Activated effector memory CD4-positive, alpha-beta T cell treated with Interleukin-2 at 50 U/mL for 16 hours (primary cell): ENCODE results near the gene TUBGCP2.
"Not testable (repeated sequence)": the region's sequence is repeated elsewhere in the genome, so short reads cannot be mapped to it uniquely, and the experiment has no call there.

Experiments used
- DNase-seq: peaks from one replicate; pipeline ENCODE4 v3.0.0-alpha.2; 2020

The TUBGCP2 gene

DNA sequence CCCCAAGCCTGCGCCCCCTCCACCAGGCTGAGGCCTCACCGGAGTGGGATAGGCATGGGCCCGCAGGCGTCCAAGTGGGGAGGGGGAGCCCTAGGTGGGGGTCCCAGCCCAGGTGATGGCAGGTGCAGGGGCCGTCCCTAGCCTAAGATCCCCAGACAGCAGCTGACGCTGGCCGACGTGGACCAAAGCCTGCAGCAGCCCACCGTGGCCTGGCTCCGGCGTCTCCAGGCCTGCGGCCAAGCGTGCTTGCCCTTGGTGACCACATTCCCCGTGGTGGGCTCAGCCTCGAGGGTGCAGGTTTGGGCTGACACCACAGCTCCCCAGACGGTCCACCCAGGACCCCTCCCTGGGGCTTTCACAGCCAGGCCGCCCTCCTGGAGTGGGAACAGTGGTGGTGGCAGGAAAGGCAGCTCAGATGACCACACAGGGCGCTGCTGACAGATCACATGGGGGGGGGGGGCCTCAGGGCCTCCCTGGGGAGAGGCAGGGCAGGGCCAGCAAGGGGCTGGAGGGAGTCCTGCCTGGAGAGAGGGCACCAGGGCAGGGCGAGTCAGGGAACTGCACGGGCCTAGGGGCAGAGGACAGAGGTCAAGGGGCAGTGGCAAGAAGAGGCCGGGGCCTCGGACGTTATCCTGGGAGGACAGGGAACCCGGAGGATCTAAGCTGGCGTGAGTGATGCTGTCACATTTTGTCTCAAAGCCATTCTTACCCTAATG is 31.2 kb downstream of the TUBGCP2 start:
- DNase-seq: no peak

- peak; percentile 53 for DNase-seq
These were observed 32.1 kb downstream of the TUBGCP2 start, which contains the start of gene ADAM8 for GRCh38 chr10:133276435-133277201. Gene ADAM8 (minus strand): TSS chr10:133276868. CDS start chr10:133276817, 51 bp downstream.

- no peak for DNase-seq
These were observed 32.6 kb downstream of the TUBGCP2 start for GRCh38 chr10:133276100-133276434.

DNA sequence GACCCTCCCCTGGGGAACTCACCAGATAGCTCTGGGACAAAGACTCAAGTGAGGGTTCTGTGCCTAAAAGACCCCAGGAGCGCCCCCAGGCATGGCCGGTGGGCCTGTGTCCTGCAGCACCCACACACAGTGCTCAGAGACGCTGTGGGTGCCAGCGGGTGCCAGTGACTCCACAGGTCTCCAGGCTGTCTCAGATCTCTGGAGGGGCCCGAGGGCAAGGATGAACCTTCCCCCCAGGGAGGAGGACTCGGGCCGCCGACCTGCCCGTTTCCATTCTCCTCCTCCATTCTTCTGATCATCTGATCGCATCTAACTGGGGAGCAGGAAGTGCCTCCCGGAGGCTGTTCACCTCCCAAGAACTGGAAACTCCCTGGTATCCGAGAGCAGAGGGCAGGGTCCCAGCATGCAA is 33.0 kb downstream of the TUBGCP2 start:
- peak; percentile 37 for DNase-seq

GRCh38 chr10:133274751-133275683 is 33.7 kb downstream of the TUBGCP2 start:
- peak; percentile 71 for DNase-seq

- DNase-seq: no peak
These were observed 35.0 kb downstream of the TUBGCP2 start for GRCh38 chr10:133273534-133274143.

DNA sequence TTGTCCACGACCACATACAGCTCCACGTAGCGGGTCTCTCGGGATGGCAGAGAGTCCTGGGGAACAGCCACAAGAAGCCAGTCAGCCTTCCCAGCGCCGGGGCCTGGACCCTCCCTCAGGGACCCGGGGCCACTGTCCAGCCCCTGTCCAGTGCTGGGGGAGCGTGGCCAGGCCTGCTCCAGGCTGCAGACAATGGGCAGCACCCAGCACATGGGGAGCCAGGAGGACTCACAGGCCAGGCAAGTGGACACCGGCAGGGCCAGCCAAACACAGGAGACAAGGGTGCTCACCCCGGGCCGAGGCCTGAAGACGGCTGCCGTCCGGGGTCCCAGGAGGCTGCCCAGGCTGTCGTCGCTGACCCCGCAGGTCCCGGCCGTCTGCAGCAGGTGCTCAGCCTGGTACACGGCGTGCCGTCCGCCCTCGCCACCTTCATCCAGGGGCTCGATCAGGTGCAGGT is 35.7 kb downstream of the TUBGCP2 start:
- no peak for DNase-seq

DNA sequence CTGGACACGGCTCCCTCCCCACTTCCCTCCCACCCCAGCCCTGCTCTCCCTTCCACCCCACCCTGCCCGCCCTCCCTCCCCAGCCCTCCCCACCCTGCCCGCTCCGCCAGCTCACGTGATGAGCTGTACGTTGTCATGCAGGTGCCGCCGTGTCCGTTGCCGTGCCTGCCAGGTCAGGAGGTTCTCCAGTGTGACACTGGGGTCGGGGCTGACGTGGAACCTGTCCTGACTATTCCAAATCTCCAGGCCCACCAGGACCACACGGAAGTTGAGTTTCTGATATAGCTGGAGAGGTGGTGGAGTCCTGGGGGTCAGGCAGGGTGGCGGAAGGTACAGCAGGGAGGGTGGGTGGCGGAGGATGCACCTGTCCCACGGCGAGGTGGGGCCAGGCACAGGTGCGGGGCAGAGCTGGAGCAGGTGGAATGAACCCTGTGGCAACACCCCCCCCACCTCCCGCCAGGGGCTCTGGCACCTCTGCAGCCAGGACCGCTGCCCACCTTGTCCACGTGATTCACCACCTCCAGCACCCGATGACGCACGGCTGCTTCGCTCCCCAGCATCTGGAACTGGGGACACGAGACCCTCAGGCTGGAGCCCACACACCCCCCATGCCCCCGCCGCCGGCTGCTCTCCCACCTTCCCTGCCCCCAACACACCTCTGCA is 36.2 kb downstream of the TUBGCP2 start:
- no peak for DNase-seq

DNA sequence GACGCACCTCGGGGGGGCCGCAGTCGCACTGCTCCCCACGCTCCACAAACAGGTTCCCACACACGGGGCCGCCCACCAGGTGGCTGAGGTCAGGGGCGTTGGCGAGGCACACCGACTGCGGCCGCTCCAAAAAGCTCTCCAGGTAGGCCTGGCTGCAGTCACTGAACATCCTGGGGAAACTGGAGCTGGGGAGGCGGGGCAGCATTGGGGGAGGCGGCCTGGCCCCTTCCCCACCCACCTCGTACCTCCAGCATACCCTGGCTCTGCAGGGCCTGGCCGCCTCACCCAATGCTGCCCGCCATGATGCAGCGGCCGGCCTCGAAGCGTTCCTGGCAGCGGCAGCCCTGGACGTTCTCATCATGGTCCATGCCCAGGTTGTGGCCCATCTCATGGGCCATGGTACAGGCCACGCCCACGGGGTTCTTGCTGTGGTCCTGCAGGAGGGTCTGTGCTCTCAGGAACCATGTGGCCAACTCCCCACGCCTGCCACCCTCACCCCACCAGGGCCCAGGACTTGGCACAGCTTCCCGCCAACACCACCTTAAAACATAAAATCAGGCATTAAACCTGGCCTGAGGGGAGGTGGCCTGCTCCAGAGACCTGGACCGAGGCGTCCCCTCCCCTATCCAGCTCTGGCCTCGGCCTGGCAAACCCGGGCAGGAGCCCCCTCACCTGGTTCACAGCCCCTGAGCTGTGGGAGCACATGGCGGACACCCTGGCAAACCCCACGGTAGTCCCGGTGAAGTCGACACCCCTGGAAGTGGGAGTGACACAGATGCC is 37.0 kb downstream of the TUBGCP2 start:
- no peak for DNase-seq

- DNase-seq: no peak
These were observed 37.8 kb downstream of the TUBGCP2 start for GRCh38 chr10:133270773-133271297.

GRCh38 chr10:133270204-133270603 is 38.5 kb downstream of the TUBGCP2 start:
- no peak for DNase-seq

DNA sequence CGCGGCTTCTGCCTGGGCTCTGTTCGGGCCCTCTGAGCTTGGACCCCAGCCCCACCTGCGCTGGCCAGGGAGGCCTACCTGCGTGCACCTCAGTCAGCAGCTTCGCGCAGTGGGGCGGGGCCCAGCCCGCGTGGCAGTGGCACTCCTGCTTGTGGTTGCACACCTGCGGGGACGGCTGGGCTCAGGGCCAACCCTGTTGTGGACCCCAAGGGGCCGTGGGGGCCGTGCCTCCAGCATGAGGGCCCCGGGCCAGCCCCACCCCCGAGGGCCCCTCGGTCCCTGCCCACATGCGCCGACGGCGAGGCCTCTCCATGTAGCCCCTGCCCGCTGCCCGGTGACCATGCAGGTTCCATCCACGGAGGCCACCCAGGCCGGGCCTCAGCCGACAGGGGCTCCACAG is 39.3 kb downstream of the TUBGCP2 start:
- DNase-seq: no peak

- DNase-seq: no peak
These were observed 40.1 kb downstream of the TUBGCP2 start for GRCh38 chr10:133268532-133268931.

DNA sequence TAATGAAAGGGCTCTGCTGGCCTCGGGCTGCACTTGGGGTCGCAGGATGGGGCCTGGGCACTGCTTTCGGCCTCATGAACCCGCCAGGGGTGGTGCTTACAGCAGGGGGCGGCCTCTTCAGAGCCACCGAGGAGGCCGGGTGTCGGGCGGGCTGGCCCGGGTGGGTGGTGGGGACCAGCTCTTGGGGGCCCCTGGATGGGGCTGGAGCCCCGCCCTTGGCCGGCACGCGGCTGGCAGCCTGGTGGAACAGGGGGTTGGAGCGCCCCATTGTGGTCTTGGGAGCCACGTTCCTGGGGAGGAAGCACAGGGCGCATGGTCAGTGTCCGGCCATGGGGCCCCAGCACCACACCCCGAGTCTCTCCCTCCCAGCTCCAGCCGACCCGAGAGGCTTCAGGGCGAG is 40.8 kb downstream of the TUBGCP2 start:
- DNase-seq: no peak

DNA sequence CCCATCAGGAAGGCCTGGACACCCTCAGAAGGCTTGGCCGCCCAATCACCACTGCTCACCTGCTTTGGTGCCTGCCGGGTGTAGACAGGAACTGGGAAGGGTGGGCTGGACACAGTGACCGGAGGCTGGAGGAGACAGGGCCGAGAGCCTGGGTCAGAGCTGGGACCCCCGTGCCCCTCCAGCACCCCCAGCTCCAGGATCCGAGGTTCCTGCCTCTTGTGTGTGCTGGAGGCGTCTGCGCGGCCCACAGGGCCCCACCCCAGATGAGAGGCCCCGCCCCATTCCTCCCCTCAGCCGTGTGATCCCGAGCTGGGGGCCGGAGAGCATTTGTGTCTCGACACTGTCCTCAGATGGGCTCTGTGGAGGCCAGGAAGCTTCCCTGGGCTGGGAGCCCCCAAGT is 41.4 kb downstream of the TUBGCP2 start:
- DNase-seq: no peak

DNA sequence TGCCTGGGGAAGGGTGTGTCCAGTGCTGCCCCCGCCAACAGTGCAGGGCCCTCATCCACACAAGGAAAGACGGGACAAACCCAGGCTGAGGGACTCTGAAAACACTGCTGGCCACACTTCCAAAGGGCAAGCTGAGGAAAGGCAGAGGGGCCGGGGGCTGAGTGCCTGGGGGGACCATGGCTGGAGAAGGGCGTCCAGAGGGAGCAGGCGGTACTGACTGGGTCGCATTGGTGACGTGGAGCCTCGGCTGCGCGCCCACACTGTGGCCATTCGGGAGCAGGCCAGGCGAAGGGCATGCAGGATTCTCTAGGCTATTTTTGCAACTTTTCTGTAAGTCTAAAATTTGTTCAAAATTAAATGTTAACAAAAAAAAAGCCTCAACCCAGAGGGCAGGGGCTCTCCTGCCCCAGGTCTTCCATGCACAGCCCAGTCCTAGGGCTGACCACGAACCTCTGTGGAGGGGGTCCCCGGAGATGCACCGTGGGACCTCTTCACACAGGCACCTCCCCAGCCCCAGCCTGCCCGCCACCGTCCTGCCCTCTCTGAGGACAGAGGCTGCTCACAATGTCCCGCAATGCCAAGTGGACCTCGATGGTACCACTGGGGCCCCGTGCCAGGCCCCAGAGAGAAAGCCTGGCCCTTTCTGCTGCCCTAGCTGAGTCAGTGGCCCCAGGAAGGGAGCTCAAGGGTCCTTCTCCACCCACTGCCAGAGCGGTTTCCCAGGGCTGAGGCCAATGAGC is 42.4 kb downstream of the TUBGCP2 start:
- no peak for DNase-seq

DNA sequence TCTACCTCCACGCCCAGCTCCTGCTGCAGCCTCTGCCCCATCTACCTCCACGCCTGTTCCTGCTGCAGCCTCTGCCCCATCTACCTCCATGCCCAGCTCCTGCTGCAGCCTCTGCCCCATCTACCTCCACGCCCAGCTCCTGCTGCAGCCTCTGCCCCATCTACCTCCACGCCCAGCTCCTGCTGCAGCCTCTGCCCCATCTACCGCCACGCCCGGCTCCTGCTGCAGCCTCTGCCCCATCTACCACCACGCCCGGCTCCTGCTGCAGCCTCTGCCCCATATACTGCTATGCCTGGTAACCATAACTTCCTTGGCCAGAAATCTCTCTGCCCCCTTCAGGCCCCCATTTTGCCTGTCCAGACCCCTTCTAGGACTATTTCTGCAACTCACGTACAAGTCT is 43.6 kb downstream of the TUBGCP2 start:
- DNase-seq: not testable (repeated sequence)

DNA sequence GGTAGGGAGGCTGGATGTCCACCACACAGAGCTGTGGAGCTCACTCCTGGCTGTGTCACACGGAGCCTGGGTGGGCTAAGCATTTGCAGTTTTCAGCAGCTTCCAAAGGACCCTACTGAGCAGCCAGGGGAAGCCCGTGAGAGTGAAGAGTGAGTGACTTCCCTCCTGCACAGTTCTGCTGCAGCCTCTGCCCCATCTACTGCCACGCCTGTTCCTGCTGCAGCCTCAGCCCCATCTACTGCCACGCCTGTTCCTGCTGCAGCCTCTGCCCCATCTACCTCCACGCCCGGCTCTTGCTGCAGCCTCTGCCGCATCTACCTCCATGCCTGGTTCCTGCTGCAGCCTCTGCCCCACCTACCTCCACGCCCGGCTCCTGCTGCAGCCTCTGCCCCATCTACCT is 44.2 kb downstream of the TUBGCP2 start:
- DNase-seq: peak; percentile 56

- DNase-seq: no peak
These were observed 45.0 kb downstream of the TUBGCP2 start for GRCh38 chr10:133263674-133264073.

- DNase-seq: no peak
These were observed 46.0 kb downstream of the TUBGCP2 start for GRCh38 chr10:133262696-133263095.
